Common myeloid progenitor, CD34-positive (primary cell): ENCODE results near the gene FOSB.

Experiments
- CTCF ChIA-PET: fragments of 350-600 bp; sonication (Branson Sonifier 250); formaldehyde crosslinking; loops from one replicate; lab custom pipeline; 2021; ENCODE audit warnings: antibody characterized with exemption; lab: Charles Lee
- POLR2A ChIA-PET: fragments of 350-600 bp; sonication (Branson Sonifier 250); formaldehyde crosslinking; loops from one replicate; lab custom pipeline; 2021; ENCODE audit warnings: antibody characterized with exemption; lab: Charles Lee
- DNase-seq, 3 donors: peaks; one replicate each; pipeline versions ENCODE4 v3.0.0 to v3.0.0-alpha.2; 2013
- H3K27ac ChIP-seq, 2 experiments: 1 replicate in 1 of 2; 2 replicates in 1 of 2; pipeline ENCODE4 v1.7.0; 2013; ENCODE audit warnings: inconsistent platforms in 2 of 2, low read length in 2 of 2, mild to moderate bottlenecking in 2 of 2, low read depth in 1 of 2, moderate library complexity in 1 of 2; ENCODE audit not compliant: severe bottlenecking in 2 of 2, insufficient read depth in 1 of 2, poor library complexity in 1 of 2
- H3K27me3 ChIP-seq, 5 experiments: replicated peaks in 2 of 5; 1 replicate in 3 of 5; 2 replicates in 2 of 5; pipeline versions ENCODE4 v1.6.1 to v1.7.0; 2013; ENCODE audit warnings: low read length in 4 of 5, mild to moderate bottlenecking in 2 of 5, moderate library complexity in 2 of 5, inconsistent platforms in 1 of 5; ENCODE audit not compliant: insufficient read depth in 5 of 5, control insufficient read depth in 4 of 5
- H3K36me3 ChIP-seq, 4 experiments: 1 replicate in 2 of 4; 2 replicates in 2 of 4; pipeline versions ENCODE4 v1.6.1 to v1.7.0; 2013; ENCODE audit warnings: low read length in 3 of 4, control low read depth in 1 of 4, mild to moderate bottlenecking in 1 of 4; ENCODE audit not compliant: control insufficient read depth in 4 of 4, insufficient read depth in 4 of 4
- H3K4me1 ChIP-seq, 4 experiments: 1 replicate in 3 of 4; 2 replicates in 1 of 4; pipeline versions ENCODE4 v1.6.1 to v1.7.1; 2013; ENCODE audit warnings: low read length in 3 of 4, mild to moderate bottlenecking in 3 of 4, control low read depth in 1 of 4, inconsistent platforms in 1 of 4, moderate library complexity in 1 of 4; ENCODE audit not compliant: control insufficient read depth in 4 of 4, insufficient read depth in 4 of 4; ENCODE audit errors: control extremely low read depth in 1 of 4
- H3K4me3 ChIP-seq, 7 experiments: 1 replicate in 4 of 7; 2 replicates in 3 of 7; pipeline versions ENCODE4 v1.5.1 to v1.7.0; 2013; ENCODE audit warnings: mild to moderate bottlenecking in 7 of 7, low read length in 6 of 7, moderate library complexity in 6 of 7, inconsistent platforms in 2 of 7, low read depth in 2 of 7, control low read depth in 1 of 7; ENCODE audit not compliant: insufficient read depth in 4 of 7, control insufficient read depth in 1 of 7; ENCODE audit errors: extremely low read depth in 1 of 7
- H3K9me3 ChIP-seq, 5 experiments: 1 replicate in 4 of 5; 2 replicates in 1 of 5; pipeline versions ENCODE4 v1.6.1 to v1.7.1; 2013; ENCODE audit warnings: low read length in 4 of 5, mild to moderate bottlenecking in 2 of 5, inconsistent platforms in 1 of 5, low read depth in 1 of 5, moderate library complexity in 1 of 5; ENCODE audit not compliant: control insufficient read depth in 4 of 5, insufficient read depth in 2 of 5; ENCODE audit errors: control extremely low read depth in 1 of 5
- WGBS: methylation state at CpG from one replicate; pipeline ENCODE4 v1.1.5; 2013; ENCODE audit not compliant: insufficient coverage; 5-methylcytosine and 5-hydroxymethylcytosine counted together

FOSB gene

GRCh38 chr19:45492137-45492626 lies 24.4 kb downstream of the FOSB start:
- H3K4me3 ChIP-seq: peak overlapping the region in 5 of 7 experiments; percentile 69 to 92 (median 79)

GRCh38 chr19:45492627-45493470 lies 25.1 kb downstream of the FOSB start:
- DNase-seq: no peak
- ChIA-PET CTCF (interaction anchor here (0.6 kb wide), 1 partner anchor 61 kb away, joined by 3 read pairs; no protein-coding TSS in a partner anchor), POLR2A (interaction anchor here (0.9 kb wide), 1 partner anchor 14 kb away, joined by 3 read pairs; no protein-coding TSS in a partner anchor)
- WGBS: under 1% methylated on average over 18 of the region's 32 CpGs
- Histone ChIP-seq H3K4me3 (peak overlapping the region; percentile 52 to 92 (median 71)), H3K4me1 (peaks cover 0 to 29% (median 24%) of the 10 kb centered on the region in 4 experiments), H3K27me3 (peaks cover 0 to 25% (median 14%) of the 10 kb centered on the region in 5 experiments), H3K27ac (peak overlapping the region in 1 of 2 experiments; percentile 58), H3K9me3 (no peaks in the 10 kb centered on the region), H3K36me3 (no peaks in the 10 kb centered on the region)

More at GRCh38 chr19:45492137-45492626, 24.4 kb downstream of the FOSB start:
- Histone ChIP-seq H3K27ac (no peak overlapping the region), H3K4me1 (peaks cover 0 to 24% (median 20%) of the 10 kb centered on the region in 4 experiments), H3K36me3 (no peaks in the 10 kb centered on the region), H3K9me3 (no peaks in the 10 kb centered on the region), H3K27me3 (peaks cover 0 to 23% (median 12%) of the 10 kb centered on the region in 5 experiments)
- ChIA-PET POLR2A (no interaction called here), CTCF (interaction anchor here (1.4 kb wide), 1 partner anchor 9 kb away, joined by 3 read pairs; no protein-coding TSS in a partner anchor)
- no peak for DNase-seq
- WGBS: 86% methylated on average over 2 of the region's 5 CpGs

GRCh38 chr19:45494261-45494916 lies 26.6 kb downstream of the FOSB start:
- CTCF ChIA-PET: interaction anchor here (1.0 to 3.3 kb wide), 11 partner anchors 8 to 65 kb away, joined by 3 to 18 read pairs (median 5); partner anchors contain the start of gene VASP
- POLR2A ChIA-PET: no interaction called here
- WGBS: 96% methylated on average over 26 of the region's 39 CpGs
- Histone ChIP-seq H3K36me3 (no peaks in the 10 kb centered on the region), H3K27ac (no peak overlapping the region), H3K4me3 (no peak overlapping the region), H3K4me1 (peaks cover 0 to 45% (median 38%) of the 10 kb centered on the region in 4 experiments), H3K27me3 (peaks cover 0 to 40% (median 19%) of the 10 kb centered on the region in 5 experiments), H3K9me3 (peaks cover 0 to 2% (median 0%) of the 10 kb centered on the region in 5 experiments)
- no peak for DNase-seq

- no peak overlapping the region for H3K27ac ChIP-seq
- H3K4me3 ChIP-seq: no peak overlapping the region
- POLR2A ChIA-PET: no interaction called here
- peaks cover 0 to 2% (median 0%) of the 10 kb centered on the region in 5 experiments for H3K9me3 ChIP-seq
- no peak for DNase-seq
- CTCF ChIA-PET: interaction anchor here (0.6 to 3.3 kb wide), 14 partner anchors 9 to 147 kb away, joined by 3 to 18 read pairs (median 5); partner anchors contain the start of gene VASP
- peaks cover 0 to 47% (median 39%) of the 10 kb centered on the region in 4 experiments for H3K4me1 ChIP-seq
- H3K36me3 ChIP-seq: no peaks in the 10 kb centered on the region
- H3K27me3 ChIP-seq: peaks cover 0 to 46% (median 24%) of the 10 kb centered on the region in 5 experiments
- WGBS: 90% methylated on average over 2 of the region's 5 CpGs
Measured at GRCh38 chr19:45495178-45495577, 27.4 kb downstream of the FOSB start.

DNA sequence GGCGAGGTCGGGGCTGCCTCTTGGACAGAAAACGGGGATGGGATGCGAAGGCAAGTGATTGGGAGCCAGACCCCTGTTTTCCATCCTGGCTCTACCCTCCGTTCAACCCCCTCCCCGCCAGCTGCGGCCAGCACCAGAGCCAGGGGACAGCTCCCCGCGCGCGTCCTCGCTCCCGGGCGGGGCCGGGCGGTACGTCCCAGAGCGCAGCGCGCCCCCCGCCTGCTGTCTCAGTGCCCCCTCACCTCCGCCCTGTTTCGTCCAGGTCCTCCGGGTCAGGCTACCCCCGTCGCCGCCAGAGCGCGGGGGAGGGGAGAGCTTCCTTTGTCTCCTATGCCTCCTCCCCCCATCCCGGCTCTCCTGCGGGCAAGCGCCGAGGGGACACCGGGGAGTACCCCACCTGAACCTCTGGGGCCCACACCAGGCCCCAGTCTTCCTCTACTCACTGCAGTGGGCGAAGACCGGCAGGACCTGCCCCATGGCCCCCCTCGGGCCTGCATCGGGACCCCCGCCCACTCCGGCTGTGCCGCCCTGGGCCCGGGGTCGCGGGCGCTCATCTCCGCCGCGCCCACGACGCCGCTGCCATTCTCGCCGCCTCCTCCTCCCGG lies 28.7 kb downstream of the FOSB start:
- WGBS: under 1% methylated on average over 44 of the region's 54 CpGs
- Histone ChIP-seq H3K27me3 (peaks cover 0 to 46% (median 24%) of the 10 kb centered on the region in 5 experiments), H3K36me3 (no peaks in the 10 kb centered on the region), H3K4me3 (peak overlapping the region; percentile 23 to 80 (median 62)), H3K9me3 (peaks cover 0 to 2% (median 0%) of the 10 kb centered on the region in 5 experiments), H3K27ac (no peak overlapping the region), H3K4me1 (peaks cover 0 to 47% (median 39%) of the 10 kb centered on the region in 4 experiments)
- peak in 2 of 3 donors; percentile 51 to 62 for DNase-seq
- ChIA-PET POLR2A (interaction anchor here (0.5 to 1.2 kb wide), 3 partner anchors 19 to 207 kb away, joined by 3 read pairs; no protein-coding TSS in a partner anchor), CTCF (interaction anchor here (1.0 to 3.3 kb wide), 8 partner anchors 9 to 145 kb away, joined by 3 to 18 read pairs (median 6); no protein-coding TSS in a partner anchor)

DNA sequence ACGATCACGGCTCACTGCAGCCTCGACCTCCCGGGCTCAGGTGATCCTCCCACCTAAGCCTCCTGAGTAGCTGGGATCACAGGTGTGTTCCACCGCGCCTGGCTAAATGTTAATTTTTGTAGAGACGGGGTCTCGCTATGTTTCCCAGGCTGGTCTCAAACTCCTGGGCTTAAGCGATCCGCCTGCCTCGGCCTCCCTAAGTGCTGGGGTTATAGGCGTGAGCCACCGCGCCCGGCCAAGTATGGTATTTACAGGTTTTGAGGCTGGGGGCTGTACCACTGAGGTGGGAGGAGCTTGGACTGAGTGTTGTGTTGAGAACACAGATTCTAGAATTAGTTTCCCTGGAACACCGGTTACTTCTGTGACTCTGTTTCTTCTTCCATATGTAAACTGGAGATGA lies 30.0 kb downstream of the FOSB start:
- WGBS: 48% methylated on average over 12 of the region's 16 CpGs
- ChIA-PET POLR2A (no interaction called here), CTCF (interaction anchor here (1.3 to 2.1 kb wide), 3 partner anchors 12 to 140 kb away, joined by 3 to 5 read pairs (median 4); no protein-coding TSS in a partner anchor)
- DNase-seq: no peak
- H3K9me3 ChIP-seq: peaks cover 0 to 2% (median 0%) of the 10 kb centered on the region in 5 experiments
- no peak overlapping the region for H3K27ac ChIP-seq
- H3K4me1 ChIP-seq: peaks cover 0 to 40% (median 38%) of the 10 kb centered on the region in 4 experiments
- H3K36me3 ChIP-seq: no peaks in the 10 kb centered on the region
- no peak overlapping the region for H3K4me3 ChIP-seq
- peaks cover 0 to 46% (median 26%) of the 10 kb centered on the region in 5 experiments for H3K27me3 ChIP-seq
